Measurements from ENCODE around the gene KCNIP4.

KCNIP4 gene

DNA sequence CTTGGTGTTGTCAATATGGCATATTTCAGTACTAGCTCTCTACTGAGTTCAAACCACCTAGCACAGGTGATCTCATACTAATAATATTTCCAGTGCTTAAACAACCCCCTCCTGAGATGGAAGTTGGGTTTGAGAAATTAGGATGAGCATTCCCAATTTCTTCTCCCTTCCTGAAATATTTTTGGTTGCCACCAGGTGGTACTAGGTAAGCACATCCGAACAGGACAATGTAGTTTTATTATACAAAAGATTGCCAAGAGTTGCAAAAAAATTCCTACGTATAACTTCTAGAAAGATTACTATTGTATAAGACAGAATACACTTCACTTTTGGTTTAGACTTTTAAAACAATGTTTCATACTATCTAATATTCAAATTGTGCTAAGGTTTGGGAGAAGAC, 763.8 kb downstream of the KCNIP4 start:
- no peak for DNase-seq (ENCODE audit: low read depth in 1 of 2, low spot score in 1 of 2)
- no peak for TF ChIP-seq GABPA (IDR thresholded peaks at IDR 0.05; ENCODE audit: low read depth)
- TF ChIP-seq, protein P1, sequence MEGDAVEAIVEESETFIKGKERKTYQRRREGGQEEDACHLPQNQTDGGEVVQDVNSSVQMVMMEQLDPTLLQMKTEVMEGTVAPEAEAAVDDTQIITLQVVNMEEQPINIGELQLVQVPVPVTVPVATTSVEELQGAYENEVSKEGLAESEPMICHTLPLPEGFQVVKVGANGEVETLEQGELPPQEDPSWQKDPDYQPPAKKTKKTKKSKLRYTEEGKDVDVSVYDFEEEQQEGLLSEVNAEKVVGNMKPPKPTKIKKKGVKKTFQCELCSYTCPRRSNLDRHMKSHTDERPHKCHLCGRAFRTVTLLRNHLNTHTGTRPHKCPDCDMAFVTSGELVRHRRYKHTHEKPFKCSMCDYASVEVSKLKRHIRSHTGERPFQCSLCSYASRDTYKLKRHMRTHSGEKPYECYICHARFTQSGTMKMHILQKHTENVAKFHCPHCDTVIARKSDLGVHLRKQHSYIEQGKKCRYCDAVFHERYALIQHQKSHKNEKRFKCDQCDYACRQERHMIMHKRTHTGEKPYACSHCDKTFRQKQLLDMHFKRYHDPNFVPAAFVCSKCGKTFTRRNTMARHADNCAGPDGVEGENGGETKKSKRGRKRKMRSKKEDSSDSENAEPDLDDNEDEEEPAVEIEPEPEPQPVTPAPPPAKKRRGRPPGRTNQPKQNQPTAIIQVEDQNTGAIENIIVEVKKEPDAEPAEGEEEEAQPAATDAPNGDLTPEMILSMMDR (IDR thresholded peaks at IDR 0.05; ENCODE audit: insufficient read depth, low read length): no peak
- TF ChIP-seq POLR2AphosphoS5 (IDR thresholded peaks at IDR 0.05; ENCODE audit: low read depth): no peak
- TF ChIP-seq, protein P2, sequence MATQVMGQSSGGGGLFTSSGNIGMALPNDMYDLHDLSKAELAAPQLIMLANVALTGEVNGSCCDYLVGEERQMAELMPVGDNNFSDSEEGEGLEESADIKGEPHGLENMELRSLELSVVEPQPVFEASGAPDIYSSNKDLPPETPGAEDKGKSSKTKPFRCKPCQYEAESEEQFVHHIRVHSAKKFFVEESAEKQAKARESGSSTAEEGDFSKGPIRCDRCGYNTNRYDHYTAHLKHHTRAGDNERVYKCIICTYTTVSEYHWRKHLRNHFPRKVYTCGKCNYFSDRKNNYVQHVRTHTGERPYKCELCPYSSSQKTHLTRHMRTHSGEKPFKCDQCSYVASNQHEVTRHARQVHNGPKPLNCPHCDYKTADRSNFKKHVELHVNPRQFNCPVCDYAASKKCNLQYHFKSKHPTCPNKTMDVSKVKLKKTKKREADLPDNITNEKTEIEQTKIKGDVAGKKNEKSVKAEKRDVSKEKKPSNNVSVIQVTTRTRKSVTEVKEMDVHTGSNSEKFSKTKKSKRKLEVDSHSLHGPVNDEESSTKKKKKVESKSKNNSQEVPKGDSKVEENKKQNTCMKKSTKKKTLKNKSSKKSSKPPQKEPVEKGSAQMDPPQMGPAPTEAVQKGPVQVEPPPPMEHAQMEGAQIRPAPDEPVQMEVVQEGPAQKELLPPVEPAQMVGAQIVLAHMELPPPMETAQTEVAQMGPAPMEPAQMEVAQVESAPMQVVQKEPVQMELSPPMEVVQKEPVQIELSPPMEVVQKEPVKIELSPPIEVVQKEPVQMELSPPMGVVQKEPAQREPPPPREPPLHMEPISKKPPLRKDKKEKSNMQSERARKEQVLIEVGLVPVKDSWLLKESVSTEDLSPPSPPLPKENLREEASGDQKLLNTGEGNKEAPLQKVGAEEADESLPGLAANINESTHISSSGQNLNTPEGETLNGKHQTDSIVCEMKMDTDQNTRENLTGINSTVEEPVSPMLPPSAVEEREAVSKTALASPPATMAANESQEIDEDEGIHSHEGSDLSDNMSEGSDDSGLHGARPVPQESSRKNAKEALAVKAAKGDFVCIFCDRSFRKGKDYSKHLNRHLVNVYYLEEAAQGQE (IDR thresholded peaks at IDR 0.05; ENCODE audit: insufficient replicate concordance, low read depth): no peak
- no peaks in the 10 kb centered on the region for H3K27me3 ChIP-seq (ENCODE audit: insufficient read depth, poor library complexity, severe bottlenecking)
- H3K4me3 ChIP-seq (replicated peaks; ENCODE audit: insufficient read depth, low read length): no peak overlapping the region
- H3K27ac ChIP-seq (replicated peaks): no peak overlapping the region

DNA sequence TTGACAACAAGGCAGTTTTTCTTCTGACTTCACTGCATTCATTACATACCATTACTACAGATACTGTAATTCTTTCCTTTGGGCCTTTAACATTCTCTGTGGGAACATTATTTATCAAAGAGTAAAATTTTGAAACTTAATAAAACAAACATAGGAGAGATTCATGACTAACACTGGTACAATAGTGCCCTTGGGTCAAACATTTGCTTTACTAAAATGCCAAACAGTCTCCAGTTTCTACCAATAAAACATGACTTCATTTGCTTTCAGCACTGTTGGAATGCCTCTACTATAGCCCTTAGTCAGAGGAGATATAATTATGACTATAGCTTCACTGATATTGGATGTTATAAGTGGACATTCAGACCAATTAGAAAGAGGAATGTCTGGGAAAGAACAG, 766.9 kb downstream of the KCNIP4 start:
- H3K27ac ChIP-seq (replicated peaks): no peak overlapping the region
- H3K4me3 ChIP-seq (replicated peaks; ENCODE audit: insufficient read depth, low read length): no peak overlapping the region
- no peaks in the 10 kb centered on the region for H3K27me3 ChIP-seq (ENCODE audit: insufficient read depth, poor library complexity, severe bottlenecking)
- DNase-seq (ENCODE audit: low read depth in 1 of 2, low spot score in 1 of 2): no peak
- TF ChIP-seq GABPA (IDR thresholded peaks at IDR 0.05; ENCODE audit: low read depth) (no peak), POLR2AphosphoS5 (IDR thresholded peaks at IDR 0.05; ENCODE audit: low read depth) (no peak), SPI1 (IDR thresholded peaks at IDR 0.05; ENCODE audit: borderline replicate concordance, low read depth) (no peak)
- TF ChIP-seq, protein P1 (IDR thresholded peaks at IDR 0.05; ENCODE audit: insufficient read depth, low read length): no peak
- TF ChIP-seq, protein P2 (IDR thresholded peaks at IDR 0.05; ENCODE audit: insufficient replicate concordance, low read depth): no peak

DNA sequence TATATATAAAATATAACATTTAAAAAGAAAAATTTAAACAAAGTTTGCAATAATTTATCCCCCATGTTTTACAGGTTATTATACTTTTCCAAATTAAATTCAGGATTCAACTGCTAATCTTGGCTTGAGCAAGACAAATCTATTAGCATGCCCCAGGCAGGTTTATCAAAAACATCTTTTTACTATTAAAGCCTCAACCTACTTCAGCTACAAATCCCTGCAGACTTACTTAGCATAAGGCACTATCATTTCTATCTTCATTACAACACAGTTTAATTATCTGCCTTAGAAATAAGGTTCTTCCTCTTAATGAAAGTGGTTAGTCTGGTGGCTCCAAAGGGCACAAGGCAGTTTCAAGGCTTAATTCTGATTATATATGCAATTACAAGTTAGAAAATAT, 770.7 kb downstream of the KCNIP4 start:
- no peak overlapping the region for H3K4me3 ChIP-seq (replicated peaks; ENCODE audit: insufficient read depth, low read length)
- H3K27me3 ChIP-seq (ENCODE audit: insufficient read depth, poor library complexity, severe bottlenecking): no peaks in the 10 kb centered on the region
- H3K27ac ChIP-seq (replicated peaks): no peak overlapping the region
- no peak for DNase-seq (ENCODE audit: low read depth in 1 of 2, low spot score in 1 of 2)
- TF ChIP-seq GABPA (IDR thresholded peaks at IDR 0.05; ENCODE audit: low read depth) (no peak), SPI1 (IDR thresholded peaks at IDR 0.05; ENCODE audit: borderline replicate concordance, low read depth) (no peak), POLR2AphosphoS5 (IDR thresholded peaks at IDR 0.05; ENCODE audit: low read depth) (no peak)
- TF ChIP-seq, protein P2 (IDR thresholded peaks at IDR 0.05; ENCODE audit: insufficient replicate concordance, low read depth): no peak
- TF ChIP-seq, protein P1 (IDR thresholded peaks at IDR 0.05; ENCODE audit: insufficient read depth, low read length): no peak

All from HL-60 (cell line).